Breast epithelium (tissue), 3 donors: Measurements from ENCODE around the gene OTOA.

Source experiments
- POLR2A ChIP-seq: fragments of 450-650 bp; IDR thresholded peaks from one replicate; pipeline ENCODE4 v1.6.1; 2016; ENCODE audit warnings: antibody characterized with exemption, mild to moderate bottlenecking, moderate library complexity
- TF ChIP-seq, protein P1 (sequence below), 3 donors: fragments of 450-650 bp; IDR thresholded peaks; one replicate each; pipeline ENCODE4 v1.5.1; 2016 to 2017; ENCODE audit warnings: antibody characterized with exemption in 3 of 3, mild to moderate bottlenecking in 3 of 3, moderate library complexity in 3 of 3

DNA sequence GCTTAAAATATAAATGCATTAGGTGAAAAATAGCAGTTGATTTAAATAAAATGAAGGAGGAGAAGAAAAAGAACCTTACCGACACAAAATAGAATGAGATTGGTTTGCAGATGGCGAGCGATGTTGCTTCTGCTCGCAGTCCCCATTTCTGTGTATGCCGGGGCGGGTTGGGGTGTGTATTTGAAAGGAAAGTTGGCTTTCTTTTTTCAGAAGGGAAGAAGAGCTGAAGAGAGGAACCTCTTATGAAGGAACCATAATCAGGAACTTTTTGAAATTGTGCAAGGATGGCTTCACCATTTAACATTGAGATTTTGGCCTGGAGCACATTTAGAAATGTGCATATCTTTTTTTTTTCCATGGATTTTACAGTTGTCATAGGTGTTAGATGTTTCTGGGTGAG, 11.3 kb upstream of the OTOA start, which contains the start of gene IGSF6:
- TF ChIP-seq, protein P1, sequence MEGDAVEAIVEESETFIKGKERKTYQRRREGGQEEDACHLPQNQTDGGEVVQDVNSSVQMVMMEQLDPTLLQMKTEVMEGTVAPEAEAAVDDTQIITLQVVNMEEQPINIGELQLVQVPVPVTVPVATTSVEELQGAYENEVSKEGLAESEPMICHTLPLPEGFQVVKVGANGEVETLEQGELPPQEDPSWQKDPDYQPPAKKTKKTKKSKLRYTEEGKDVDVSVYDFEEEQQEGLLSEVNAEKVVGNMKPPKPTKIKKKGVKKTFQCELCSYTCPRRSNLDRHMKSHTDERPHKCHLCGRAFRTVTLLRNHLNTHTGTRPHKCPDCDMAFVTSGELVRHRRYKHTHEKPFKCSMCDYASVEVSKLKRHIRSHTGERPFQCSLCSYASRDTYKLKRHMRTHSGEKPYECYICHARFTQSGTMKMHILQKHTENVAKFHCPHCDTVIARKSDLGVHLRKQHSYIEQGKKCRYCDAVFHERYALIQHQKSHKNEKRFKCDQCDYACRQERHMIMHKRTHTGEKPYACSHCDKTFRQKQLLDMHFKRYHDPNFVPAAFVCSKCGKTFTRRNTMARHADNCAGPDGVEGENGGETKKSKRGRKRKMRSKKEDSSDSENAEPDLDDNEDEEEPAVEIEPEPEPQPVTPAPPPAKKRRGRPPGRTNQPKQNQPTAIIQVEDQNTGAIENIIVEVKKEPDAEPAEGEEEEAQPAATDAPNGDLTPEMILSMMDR (IDR thresholded peaks at IDR 0.05): no peak
- TF ChIP-seq POLR2A: no peak
